HEK293 (cell line): ENCODE results near the gene MOSPD3.

Source experiments
- CTCF ChIA-PET: fragments of 350-600 bp; formaldehyde crosslinking; extraction: SDS; loops from one replicate; lab custom pipeline; 2021; ENCODE audit warnings: antibody characterized with exemption; lab: Yijun Ruan, JAX
- POLR2A ChIA-PET: fragments of 300-600 bp; formaldehyde crosslinking; extraction: SDS; loops from one replicate; lab custom pipeline; 2020; ENCODE audit warnings: antibody characterized with exemption, inconsistent platforms; lab: Yijun Ruan, JAX
- H3K27ac ChIP-seq: fragments of 200-500 bp; sonication (Bioruptor generic); 2 replicates; pipeline ENCODE4 v1.5.1; 2014; ENCODE audit warnings: low read depth, low read length, control low read depth, inconsistent platforms; ENCODE audit errors: extremely low read depth
- H3K36me3 ChIP-seq, 2 experiments: fragments of 200-500 bp in 1 of 2; sonication (Bioruptor generic) in 1 of 2; 1 replicate in 1 of 2; 2 replicates in 1 of 2; pipeline ENCODE4 v1.5.1; 2014 to 2017; ENCODE audit warnings: inconsistent platforms in 2 of 2, low read length in 2 of 2; ENCODE audit not compliant: control insufficient read depth in 2 of 2, insufficient read depth in 1 of 2
- H3K4me1 ChIP-seq: fragments of 200-500 bp; sonication (Bioruptor generic); 2 replicates; pipeline ENCODE4 v1.5.1; 2014; ENCODE audit warnings: mild to moderate bottlenecking, low read length, inconsistent platforms; ENCODE audit not compliant: control insufficient read depth, insufficient read depth
- H3K4me3 ChIP-seq: 2 replicates; pipeline ENCODE4 v1.5.1; 2011; ENCODE audit warnings: low read depth, mild to moderate bottlenecking, control low read depth, low read length, moderate library complexity
- H3K9me3 ChIP-seq: fragments of 200-500 bp; sonication (Bioruptor generic); 2 replicates; pipeline ENCODE4 v1.5.1; 2014; ENCODE audit warnings: low read depth, low read length, inconsistent platforms; ENCODE audit not compliant: control insufficient read depth, insufficient read depth
- CTCF ChIP-seq: fragments of 450-650 bp; formaldehyde crosslinking; IDR thresholded peaks from 2 replicates; pipeline ENCODE4 v1.5.1; 2016; ENCODE audit warnings: missing biosample characterization, missing genetic modification characterization
- EGR2 ChIP-seq: fragments of 450-650 bp; formaldehyde crosslinking; IDR thresholded peaks from 2 replicates; pipeline ENCODE4 v1.5.1; 2016; ENCODE audit warnings: low read depth, missing biosample characterization, missing genetic modification characterization
- GLI4 ChIP-seq: fragments of 450-650 bp; formaldehyde crosslinking; IDR thresholded peaks from 2 replicates; pipeline ENCODE4 v1.5.1; 2016; ENCODE audit warnings: missing biosample characterization, missing genetic modification characterization
- KLF1 ChIP-seq: fragments of 450-650 bp; formaldehyde crosslinking; IDR thresholded peaks from 2 replicates; pipeline ENCODE4 v1.5.1; 2016; ENCODE audit warnings: missing biosample characterization, missing genetic modification characterization
- KLF9 ChIP-seq: fragments of 450-650 bp; formaldehyde crosslinking; IDR thresholded peaks from 2 replicates; pipeline ENCODE4 v1.5.1; 2016; ENCODE audit warnings: missing biosample characterization, missing genetic modification characterization, low read depth
- PATZ1 ChIP-seq: fragments of 450-650 bp; formaldehyde crosslinking; IDR thresholded peaks from 2 replicates; pipeline ENCODE4 v1.5.1; 2016; ENCODE audit warnings: missing biosample characterization, missing genetic modification characterization
- SP2 ChIP-seq: fragments of 450-650 bp; formaldehyde crosslinking; IDR thresholded peaks from 2 replicates; pipeline ENCODE4 v1.5.1; 2016; ENCODE audit warnings: missing biosample characterization, missing genetic modification characterization
- ZFHX2 ChIP-seq: fragments of 450-650 bp; formaldehyde crosslinking; conservative IDR thresholded peaks from 2 replicates; pipeline ENCODE4 v1.5.1; 2016; ENCODE audit warnings: missing biosample characterization, missing genetic modification characterization
- ZIC2 ChIP-seq: fragments of 450-650 bp; formaldehyde crosslinking; IDR thresholded peaks from 2 replicates; pipeline ENCODE4 v1.5.1; 2016; ENCODE audit warnings: missing biosample characterization, missing genetic modification characterization
- ZNF423 ChIP-seq: fragments of 450-650 bp; formaldehyde crosslinking; IDR thresholded peaks from 2 replicates; pipeline ENCODE4 v1.5.1; 2016; ENCODE audit warnings: missing biosample characterization, missing genetic modification characterization
- ZNF473 ChIP-seq: fragments of 450-650 bp; formaldehyde crosslinking; IDR thresholded peaks from 2 replicates; pipeline ENCODE4 v1.5.1; 2017; ENCODE audit warnings: missing biosample characterization, missing genetic modification characterization
- ZNF629 ChIP-seq: fragments of 450-650 bp; formaldehyde crosslinking; IDR thresholded peaks from 2 replicates; pipeline ENCODE4 v1.5.1; 2017; ENCODE audit warnings: missing biosample characterization, missing genetic modification characterization
- ZSCAN5A ChIP-seq: fragments of 450-650 bp; formaldehyde crosslinking; IDR thresholded peaks from 2 replicates; pipeline ENCODE4 v1.5.1; 2016; ENCODE audit warnings: missing biosample characterization, missing genetic modification characterization
- TF ChIP-seq, protein P1 (sequence below): fragments of 450-650 bp; formaldehyde crosslinking; IDR thresholded peaks from 2 replicates; pipeline ENCODE4 v1.5.1; 2016; ENCODE audit warnings: missing biosample characterization, missing genetic modification characterization
- TF ChIP-seq, protein P2 (sequence below): fragments of 450-650 bp; formaldehyde crosslinking; IDR thresholded peaks from 2 replicates; pipeline ENCODE4 v1.5.1; 2016; ENCODE audit warnings: missing biosample characterization, missing genetic modification characterization

The MOSPD3 gene

DNA sequence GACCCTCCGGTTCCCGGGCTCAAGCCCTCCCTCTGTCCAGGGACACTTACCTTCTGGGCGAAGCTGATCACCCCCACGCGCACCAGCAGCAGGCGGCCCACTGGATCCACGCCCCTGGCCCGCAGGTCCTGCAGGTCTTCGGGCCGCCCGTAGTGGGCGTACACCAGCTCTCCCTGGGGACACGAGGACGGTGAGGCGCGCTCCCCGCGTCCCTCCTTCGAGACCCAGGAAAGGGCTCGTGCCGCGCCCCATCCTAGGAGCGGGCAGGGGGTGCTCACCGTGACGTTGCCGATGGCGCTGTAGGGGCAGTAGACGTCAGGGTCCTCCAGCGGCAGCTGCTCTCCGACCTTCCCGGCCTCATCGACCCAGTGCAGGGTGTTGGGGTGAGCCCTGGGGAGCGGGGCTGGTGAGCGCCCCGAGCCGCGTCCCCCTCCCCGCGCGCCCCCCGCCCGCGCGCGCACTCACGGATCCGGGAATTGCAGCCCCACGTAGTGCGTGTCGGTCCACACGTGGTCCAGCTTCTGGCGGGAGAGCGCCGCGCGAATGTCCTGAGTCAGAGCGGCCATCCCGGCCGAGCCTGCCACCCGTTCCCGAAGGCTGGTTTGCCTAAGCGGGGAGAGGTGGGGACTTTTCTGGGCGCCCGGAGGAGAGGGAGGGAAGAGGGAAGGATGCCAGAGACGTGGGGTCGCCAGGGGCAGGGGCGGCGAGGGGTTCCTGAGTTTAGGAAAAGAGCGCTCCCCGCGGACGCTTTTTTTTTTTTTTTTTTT, 20.8 kb downstream of the MOSPD3 start (continued):
- TF ChIP-seq, protein P1, sequence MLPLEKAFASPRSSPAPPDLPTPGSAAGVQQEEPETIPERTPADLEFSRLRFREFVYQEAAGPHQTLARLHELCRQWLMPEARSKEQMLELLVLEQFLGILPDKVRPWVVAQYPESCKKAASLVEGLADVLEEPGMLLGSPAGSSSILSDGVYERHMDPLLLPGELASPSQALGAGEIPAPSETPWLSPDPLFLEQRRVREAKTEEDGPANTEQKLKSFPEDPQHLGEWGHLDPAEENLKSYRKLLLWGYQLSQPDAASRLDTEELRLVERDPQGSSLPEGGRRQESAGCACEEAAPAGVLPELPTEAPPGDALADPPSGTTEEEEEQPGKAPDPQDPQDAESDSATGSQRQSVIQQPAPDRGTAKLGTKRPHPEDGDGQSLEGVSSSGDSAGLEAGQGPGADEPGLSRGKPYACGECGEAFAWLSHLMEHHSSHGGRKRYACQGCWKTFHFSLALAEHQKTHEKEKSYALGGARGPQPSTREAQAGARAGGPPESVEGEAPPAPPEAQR (tag by site-specific recombination): no peak
- TF ChIP-seq PATZ1 (tag by site-specific recombination): peak; percentile 38
- TF ChIP-seq KLF9: peak; percentile 28; the same call in 1 of the 2 replicates
- 0 out of 2 replicates have a peak, but pooled peaks have one; percentile 12 for TF ChIP-seq KLF1
- TF ChIP-seq ZIC2 (tag by site-specific recombination): 0 out of 2 replicates have a peak, but pooled peaks have one; percentile 16
- 0 out of 2 replicates have a peak, but pooled peaks have one; percentile 19 for TF ChIP-seq ZFHX2 (tag by site-specific recombination)
- TF ChIP-seq ZNF423 (tag by site-specific recombination): peak; percentile 48; the same call in 1 of the 2 replicates
- TF ChIP-seq SP2 (tag by site-specific recombination): 0 out of 2 replicates have a peak, but pooled peaks have one; percentile 12
- no peak for TF ChIP-seq ZSCAN5A (tag by site-specific recombination)
- TF ChIP-seq ZNF629 (tag by site-specific recombination): no peak
- peak; percentile 68 for TF ChIP-seq CTCF (tag by site-specific recombination)
- 0 out of 2 replicates have a peak, but pooled peaks have one; percentile 14 for TF ChIP-seq EGR2 (tag by site-specific recombination)
- TF ChIP-seq, protein P2, sequence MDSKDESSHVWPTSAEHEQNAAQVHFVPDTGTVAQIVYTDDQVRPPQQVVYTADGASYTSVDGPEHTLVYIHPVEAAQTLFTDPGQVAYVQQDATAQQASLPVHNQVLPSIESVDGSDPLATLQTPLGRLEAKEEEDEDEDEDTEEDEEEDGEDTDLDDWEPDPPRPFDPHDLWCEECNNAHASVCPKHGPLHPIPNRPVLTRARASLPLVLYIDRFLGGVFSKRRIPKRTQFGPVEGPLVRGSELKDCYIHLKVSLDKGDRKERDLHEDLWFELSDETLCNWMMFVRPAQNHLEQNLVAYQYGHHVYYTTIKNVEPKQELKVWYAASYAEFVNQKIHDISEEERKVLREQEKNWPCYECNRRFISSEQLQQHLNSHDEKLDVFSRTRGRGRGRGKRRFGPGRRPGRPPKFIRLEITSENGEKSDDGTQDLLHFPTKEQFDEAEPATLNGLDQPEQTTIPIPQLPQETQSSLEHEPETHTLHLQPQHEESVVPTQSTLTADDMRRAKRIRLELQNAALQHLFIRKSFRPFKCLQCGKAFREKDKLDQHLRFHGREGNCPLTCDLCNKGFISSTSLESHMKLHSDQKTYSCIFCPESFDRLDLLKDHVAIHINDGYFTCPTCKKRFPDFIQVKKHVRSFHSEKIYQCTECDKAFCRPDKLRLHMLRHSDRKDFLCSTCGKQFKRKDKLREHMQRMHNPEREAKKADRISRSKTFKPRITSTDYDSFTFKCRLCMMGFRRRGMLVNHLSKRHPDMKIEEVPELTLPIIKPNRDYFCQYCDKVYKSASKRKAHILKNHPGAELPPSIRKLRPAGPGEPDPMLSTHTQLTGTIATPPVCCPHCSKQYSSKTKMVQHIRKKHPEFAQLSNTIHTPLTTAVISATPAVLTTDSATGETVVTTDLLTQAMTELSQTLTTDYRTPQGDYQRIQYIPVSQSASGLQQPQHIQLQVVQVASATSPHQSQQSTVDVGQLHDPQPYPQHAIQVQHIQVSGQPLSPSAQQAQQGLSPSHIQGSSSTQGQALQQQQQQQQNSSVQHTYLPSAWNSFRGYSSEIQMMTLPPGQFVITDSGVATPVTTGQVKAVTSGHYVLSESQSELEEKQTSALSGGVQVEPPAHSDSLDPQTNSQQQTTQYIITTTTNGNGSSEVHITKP: peak; percentile 34; the same call in 1 of the 2 replicates

DNA sequence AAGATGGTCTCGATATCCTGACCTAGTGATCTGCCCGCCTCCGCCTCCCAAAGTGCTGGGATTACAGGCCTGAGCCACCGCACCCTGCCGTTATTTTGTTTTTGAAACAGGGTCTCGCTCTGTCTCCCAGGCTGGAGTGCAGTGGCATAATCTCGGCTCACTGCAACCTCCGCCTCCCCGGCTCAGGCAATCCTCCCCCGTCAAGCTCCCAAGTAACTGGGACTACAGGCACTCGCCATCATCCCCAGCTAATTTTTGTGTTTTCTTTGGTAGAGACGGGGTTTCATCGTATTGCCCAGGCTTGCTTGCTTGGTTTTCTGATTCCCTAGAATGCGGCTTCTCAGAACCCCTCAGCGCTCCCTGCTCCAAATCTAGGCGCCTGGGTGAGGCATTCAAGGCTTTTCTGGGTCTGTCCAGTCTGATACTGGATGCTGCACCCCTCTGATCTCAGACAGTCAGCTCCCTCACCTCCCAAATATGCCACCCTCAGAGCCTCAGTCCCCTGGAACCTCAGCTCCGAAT, 27.7 kb downstream of the MOSPD3 start:
- POLR2A ChIA-PET: interaction anchor here (2.5 kb wide), 1 partner anchor 54 kb away, joined by 8 read pairs; the partner anchor contains the start of genes FBXO24 and LRCH4
- Histone ChIP-seq H3K36me3 (no peaks in the 10 kb centered on the region), H3K4me3 (no peak overlapping the region), H3K4me1 (no peaks in the 10 kb centered on the region), H3K9me3 (no peaks in the 10 kb centered on the region), H3K27ac (no peak overlapping the region)
- CTCF ChIA-PET: interaction anchor here (0.6 to 0.7 kb wide), 2 partner anchors 10 to 171 kb away, joined by 3 read pairs; no protein-coding TSS in a partner anchor
- TF ChIP-seq GLI4 (tag by site-specific recombination) (0 out of 2 replicates have a peak, but pooled peaks have one; percentile 43), ZNF473 (tag by site-specific recombination) (no peak)
